Inferior parietal cortex (tissue), 1 donor: Measurements from ENCODE around the gene USP6NL.
A peak's percentile ranks its signal among the peaks of the same experiment; 100 is the strongest.

ENCODE experiments used
- DNase-seq: peaks from one replicate; pipeline ENCODE4 v3.0.0-alpha.2; 2016; ENCODE audit errors: extremely low spot score

Gene USP6NL

DNA sequence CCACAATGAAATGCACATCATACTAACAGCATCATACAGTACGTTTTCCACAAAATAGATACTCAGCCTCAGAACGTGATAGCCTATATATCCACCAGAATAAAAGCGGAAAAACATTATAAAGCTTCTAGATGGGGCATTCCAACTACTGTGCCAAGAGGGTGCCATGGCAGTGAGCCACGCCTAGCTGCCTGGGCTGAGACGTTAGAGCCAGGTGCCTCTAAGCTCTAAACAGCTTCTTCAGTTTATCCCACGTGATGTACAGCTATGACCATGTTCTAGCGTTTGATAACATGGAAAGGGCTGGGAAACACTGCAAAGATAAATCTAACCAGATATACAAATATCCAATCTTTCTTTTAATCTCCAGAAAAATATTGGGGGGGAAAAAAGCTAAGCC lies 17.8 kb downstream of the USP6NL start:
- DNase-seq = no peak

DNA sequence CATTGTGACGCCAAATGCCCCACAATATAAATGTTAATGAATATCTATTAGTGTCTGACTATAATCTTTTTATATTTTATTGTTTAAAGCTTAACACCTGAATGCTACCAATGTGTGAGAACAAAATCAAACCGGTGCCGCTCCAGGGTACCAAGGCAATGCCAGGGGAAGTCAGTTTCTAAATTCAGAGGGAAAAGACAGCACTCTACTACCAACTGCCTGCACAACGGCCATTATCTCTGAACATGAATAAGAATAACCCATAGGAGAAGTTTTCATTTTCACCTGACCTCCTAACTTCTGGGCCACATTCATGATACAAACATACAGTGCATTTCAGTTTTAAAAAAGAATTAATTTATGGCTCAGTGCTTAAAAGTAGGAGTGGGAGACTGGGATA lies 21.7 kb downstream of the USP6NL start:
- DNase-seq = no peak

DNA sequence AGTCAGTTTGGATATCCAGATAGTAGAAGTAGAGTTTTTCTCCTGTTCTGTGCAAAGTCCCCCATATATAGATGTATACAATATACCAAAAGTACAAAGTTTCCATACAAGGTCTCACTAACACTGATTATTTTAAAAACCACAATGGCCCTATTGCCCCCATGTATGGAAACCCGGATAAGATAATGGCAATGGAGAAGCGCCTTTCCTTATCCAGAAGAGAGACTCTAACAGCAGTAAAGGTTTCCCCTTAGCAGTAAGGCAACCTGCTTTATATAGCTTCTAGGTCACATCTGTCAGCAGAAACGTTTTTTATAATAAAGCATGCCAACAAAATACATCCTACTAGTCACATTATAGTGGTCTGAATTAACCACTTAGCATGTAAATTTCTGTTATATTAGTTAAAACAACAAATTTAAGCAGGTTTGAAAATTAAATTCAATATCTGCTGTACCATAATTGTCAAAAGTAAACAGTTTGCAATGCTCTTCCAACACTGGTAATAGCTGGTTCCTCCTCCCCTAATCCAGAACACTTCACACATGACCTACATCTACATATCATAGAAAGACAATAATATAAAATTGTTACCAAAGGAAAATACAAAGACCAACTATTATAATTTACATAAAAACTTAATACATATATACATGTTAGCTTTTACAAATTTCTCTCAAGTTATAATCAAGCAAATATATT lies 22.4 kb downstream of the USP6NL start:
- DNase-seq = no peak

DNA sequence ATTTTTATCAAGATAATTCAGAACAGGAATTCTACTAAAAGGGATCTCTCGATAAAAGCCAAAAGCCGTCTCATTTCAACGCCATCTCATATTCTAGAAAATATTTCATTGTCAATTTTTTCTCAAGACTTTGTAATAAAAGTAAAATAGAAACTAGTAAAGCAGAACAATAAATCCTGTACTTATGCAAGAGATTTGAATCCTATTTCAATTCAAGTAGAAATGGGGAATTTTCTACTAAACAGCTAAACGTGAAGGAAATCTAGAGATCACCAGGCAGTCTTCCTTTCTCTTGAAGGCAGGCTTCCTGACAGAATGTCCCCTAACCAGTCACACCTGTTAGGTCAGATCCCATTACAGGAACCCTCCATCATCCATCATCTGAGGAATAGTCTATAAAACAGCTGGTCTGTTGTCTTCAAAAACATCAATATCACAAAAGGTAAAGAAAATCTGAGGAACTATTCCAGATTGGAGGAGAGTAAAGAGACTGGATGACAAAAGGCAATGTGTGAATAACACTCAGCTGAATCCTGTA lies 23.7 kb downstream of the USP6NL start:
- no peak for DNase-seq

DNA sequence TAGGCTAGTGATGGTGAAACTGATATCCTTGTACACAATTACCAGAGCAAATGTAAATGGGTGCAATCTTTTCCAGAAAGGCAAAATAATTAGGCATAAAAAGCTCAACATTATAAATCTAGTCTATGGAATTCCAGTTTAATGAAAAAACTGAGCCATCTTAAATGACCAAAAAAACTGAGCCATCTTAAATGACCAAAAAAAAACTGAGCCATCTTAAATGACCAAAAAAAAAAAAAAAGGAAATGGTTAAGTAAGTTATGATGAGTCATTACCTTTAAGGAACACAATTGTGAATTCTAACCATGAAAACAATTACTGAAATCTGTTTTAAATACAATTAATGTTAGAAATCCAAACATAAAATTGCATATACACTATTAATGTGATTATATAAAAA lies 25.3 kb downstream of the USP6NL start:
- no peak for DNase-seq

DNA sequence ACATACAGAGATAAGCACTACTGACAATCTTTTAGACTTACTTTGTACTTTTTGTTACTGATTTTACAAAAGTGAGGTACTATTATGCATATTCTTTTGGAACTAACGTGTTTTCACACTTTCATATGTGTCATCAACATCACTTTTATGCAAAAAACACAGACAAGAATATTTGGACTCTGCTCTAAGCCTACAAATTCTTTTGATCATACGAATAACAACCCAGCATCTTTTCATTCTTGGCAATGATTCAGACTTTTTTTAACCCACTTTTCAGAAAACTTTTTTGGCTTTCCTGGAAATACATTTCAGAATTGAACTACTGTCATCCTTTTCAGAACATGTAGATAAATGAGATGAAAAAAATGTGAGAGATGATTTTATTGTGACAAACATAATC lies 30.2 kb downstream of the USP6NL start:
- DNase-seq = no peak

DNA sequence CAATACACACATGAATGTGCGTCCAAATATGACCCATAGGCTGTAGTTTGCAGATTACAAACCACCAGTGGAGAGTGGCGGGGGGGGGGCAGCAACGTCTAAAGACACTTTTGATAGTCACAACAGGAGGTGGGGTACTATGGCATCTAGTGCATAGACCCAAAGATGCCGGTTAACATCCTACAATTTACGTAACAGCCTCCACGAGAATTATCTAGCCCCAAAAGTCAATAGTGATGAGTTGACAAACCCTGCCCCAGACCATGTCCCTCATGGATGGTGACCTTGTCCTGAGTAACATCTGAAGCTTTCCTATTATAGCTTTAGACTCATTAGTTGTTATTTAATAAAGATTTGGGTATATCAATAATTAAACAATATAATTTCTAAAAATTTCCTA lies 31.6 kb downstream of the USP6NL start:
- DNase-seq = no peak

DNA sequence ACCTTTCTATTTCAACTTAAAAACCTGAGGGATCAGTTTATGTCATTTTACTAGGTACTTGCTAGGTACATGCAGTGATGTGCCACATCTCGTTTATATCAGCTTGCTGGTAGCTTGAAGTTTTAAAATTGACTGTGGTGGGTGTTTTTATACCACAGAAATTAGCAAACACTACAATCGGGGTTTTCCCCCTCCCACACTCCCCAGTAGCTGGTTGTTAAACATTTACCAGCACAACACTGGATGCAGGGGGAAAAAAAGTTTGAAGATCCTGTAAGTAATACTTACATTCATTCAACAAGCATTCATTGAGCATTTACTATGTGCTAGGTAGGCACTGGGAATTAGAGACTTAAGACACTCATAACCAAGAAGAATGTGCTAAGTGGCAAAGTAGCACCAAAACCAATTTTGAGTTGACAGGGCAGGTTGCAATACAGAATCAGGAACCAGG lies 32.6 kb downstream of the USP6NL start:
- DNase-seq = no peak

DNA sequence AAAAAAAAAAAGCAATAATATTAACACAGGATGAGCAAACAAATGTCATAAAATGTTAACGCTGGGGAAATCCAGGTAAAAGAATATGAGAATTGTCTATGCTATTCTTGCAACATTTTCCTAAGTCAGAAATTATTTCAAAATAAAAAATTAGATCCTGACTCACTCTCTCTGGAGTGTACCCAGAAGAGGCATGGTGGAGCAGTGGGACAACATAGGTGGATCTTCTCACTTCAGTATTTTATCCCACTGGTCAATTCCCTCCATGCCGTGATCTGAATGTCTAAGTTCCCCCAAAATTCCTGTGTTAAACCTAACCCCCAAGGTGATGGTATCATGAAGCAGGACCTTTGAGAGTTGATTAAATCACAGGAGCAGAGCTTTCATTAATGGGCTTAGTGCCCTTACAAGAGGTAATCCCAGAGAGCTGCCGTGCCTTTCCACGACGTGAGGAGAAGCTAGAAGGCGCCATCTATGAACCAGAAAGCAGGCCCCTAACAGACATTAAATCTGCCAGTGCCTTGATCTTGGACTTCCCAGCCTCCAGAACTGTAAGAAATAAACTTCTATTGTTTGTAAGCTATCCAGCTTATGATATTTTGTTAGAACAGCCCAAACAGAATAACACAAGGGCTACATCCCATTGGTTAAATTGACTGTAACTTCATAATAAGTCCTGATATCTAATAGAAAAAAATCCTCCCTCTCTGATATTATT lies 35.2 kb downstream of the USP6NL start:
- no peak for DNase-seq

DNA sequence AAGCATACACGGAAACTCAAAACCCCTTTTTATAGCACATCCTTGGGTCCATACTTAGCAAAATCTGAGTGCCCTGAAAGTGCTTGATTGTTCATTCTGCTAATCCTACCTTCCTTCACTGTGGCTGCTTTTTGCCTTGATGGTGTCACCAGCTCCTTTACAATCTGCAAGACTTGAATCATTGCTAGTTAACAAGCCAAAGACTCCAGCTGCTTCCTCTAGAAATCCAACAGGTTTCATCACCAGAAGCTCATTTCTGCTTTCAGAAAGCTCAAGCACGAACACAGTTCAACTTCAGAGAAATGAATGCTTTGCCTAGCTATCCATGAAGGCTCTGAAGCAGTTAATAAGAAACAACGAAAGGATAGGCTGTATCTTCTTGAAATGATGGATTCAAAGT lies 38.0 kb downstream of the USP6NL start:
- DNase-seq = peak; percentile 44

DNA sequence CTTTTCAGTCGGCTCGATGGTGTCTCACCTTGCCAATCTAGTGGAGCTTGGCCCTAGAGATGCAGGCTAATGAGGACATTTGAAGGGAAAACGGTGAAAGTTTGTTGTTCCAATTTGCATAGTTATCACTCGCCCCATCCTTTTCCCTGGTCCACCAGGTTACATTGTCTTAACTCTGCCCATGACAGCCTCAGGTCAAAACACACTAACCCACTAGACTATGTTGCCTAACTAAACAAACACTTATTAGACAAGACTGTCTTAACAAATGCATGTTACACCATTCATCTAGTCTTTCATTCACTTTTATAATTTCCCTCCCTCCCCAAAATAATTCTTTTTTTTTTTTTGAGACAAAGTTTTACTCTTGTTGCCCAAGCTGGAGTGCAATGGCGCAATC lies 40.7 kb downstream of the USP6NL start:
- no peak for DNase-seq

DNA sequence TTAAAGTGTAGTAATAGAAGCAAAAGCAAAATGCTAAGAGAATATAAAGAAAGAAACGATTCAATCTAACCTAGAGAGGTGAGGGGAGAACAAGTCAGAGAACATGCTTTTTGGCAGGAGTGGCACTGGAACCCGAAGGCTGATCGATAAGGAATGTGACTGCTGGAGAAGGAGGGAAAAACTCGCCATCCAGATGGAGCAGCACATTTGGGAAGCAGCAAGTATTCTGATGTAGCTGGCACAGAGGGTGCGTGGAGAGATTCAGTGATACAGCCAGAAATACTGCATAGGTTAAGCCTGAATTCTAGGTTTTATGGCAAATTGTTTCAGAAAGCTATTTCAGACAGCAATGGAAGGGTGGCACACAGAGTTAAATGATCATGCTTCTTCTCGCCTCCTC lies 42.0 kb downstream of the USP6NL start:
- no peak for DNase-seq

DNA sequence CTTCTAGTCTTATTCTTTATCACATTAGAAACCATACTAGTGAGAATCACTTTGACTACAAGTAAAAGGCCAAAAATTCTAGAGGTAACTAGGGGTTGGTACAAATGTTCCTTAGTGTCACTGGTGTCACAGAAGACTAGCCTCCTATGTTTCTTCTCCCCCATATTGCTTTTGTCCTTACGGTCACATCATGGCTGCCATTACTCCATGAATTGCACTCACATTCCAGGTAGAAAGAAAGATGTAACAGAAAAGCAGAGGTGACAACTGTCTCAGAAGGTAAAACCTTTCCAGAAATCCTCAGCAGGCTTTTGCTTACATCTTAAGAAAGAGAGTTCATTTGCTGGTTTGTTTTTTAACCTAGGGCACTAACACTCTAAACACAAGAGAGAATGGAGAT lies 42.9 kb downstream of the USP6NL start:
- no peak for DNase-seq

DNA sequence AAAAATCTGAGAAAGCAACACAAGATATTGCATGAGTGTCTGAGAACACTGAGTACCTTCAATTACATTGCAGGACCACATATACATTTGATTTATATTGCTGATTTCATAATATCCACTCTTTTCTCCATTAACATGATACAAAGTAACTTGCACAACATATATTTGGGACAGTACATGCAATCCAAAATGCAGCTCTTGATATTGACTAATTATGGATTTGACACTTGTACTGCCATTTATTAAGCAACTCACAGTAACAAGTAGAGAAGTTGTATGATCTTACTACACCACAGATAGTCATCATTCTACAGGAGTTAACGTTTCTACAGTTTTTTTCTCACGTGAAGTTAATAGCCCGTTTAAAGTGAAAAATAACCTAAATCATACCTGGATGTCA lies 46.7 kb downstream of the USP6NL start:
- DNase-seq = no peak

DNA sequence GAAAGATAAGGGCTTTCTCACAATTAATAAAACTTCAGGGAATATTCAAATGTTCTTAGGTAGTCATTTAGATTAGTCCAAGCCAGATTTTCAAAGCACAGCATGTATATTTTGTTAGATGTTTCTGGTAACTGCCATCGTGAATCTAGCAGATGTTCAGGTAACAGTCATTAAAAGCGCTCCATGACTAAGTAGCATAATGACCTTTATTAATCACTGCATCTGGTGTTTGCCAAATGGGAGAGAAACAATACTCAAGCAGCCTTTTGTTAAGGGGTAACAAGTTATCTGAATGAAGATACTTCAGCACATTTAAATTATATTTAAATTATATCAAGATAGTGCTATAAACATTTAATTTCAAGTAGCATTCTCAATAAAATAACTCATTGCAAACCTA lies 47.5 kb downstream of the USP6NL start:
- DNase-seq = no peak

DNA sequence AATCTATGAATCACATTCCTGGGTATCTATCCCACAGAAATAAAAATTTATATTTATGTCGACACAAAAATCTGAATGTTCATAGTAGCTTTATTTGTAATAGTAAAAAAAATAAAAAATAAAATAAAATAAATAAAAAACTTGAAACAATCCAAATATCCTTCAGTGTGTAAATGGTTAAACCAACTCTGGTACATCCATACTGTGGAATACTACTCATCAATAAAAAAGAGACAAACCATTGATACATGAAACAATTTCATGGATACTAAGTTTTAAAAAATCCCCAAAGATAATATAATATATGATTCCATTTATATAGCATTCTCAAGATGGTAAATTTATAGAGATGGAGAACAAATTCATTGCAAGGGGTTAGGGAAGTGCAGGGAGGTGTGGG lies 48.6 kb downstream of the USP6NL start:
- DNase-seq = no peak

DNA sequence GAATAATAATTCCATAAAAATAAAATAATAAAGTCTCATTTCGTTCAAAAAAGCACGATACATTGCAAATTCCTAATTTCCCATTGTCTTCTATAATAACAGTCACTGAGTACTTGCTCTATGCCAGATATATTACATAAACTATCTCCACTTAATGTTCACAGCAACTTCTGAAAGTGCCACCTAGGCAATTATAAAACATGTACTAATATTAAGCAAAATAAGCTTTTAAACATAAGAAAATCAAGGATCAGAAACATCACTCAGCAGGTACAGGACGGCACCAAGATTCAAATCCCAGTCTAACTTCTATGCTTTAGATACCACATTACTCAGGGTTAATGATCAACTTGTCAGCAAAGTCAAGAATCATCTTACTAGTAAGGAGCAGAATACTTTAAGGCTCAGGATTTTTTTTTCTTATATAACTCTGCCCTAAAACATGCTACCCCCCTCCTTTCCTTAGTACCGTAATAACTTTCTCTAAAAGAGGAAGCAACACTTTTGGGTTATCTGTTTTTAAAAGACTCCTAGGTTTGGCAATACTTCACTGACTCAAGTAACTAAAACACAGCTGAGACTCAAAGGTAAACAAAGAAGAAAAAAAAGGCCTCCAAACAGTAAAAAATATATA lies 51.3 kb downstream of the USP6NL start:
- no peak for DNase-seq

DNA sequence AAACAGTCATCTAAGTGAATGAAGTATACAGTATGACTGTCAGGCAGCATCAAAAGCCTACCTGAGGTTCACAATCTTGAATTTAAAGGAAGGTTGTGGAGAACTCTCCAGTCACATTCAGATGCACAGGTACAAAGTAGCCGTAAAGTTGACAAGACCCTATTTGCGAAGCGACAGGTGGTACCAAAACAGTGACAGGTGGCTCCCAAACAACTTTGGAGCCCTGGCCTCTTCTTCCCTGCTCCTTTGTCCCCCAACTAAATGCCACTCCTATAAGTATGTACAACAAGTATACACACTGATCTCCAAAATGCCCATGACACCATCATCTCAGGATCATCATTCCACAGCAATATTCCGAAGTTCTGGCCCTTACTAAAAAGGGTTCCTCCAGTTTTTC lies 53.5 kb downstream of the USP6NL start:
- DNase-seq = no peak

DNA sequence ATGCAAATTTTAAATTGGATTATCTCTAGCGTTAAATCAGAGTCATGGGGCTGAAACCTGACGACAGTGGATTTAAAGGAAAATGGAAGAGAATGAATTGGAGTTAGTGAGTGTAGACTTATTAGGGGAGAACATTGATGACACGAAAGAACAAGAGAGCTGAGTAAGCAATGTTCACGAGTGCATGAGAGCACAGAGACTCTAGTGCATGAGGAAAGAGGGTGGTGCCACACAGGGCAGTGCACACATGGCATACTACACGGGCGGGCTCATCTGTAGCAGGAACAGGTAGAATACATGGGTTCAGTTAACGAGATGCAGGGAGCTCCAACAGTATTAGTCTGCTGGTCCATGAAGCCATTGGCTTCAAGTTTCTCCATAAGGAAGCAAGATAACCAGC lies 53.9 kb downstream of the USP6NL start:
- DNase-seq = no peak

DNA sequence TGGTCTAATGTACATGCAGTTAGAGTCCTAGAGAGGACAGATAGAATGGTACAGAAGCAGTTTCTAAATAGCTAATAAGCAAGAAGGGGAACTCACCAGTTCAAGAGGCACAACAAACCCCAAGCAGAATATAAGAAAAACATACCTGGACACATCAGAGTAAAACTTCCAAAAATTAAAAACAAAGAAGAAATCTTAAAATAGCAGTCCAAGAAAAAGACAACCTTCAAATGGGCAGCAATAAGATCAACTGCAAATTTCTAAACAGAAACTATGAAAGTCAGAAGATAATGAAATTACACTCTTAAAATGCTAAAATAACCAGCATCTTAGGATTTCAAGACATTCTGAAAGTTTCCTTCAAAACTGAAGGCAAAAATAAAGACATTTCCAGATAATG lies 55.9 kb downstream of the USP6NL start:
- DNase-seq = no peak

DNA sequence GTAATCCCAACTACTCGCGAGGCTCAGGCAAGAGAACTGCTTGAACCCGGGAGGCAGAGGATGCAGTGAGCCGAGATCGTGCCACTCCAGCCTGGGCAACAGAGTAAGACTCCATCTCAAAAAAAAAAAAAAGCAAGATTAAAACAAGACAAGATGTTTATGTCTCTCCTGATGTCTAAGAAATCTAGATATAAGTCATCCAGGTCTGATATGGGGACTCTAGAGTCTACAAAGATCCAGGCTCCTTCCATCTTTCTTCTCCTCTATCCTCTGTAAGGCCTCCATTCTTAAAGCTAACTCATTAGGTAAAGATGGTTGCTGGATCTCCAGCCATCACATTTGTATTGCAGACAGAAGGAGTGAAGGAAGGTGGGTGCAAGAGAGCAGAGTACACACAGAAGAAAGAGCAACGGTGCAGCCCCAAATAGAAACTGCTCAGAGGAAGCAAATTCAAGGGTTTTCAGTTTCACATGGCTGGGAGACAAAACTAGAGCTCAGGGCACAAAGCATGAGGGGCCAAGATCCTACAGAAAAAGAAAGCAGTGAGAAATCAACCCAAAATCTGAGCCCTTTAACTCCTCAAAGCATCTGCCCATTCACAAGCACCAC lies 57.6 kb downstream of the USP6NL start:
- DNase-seq = no peak

DNA sequence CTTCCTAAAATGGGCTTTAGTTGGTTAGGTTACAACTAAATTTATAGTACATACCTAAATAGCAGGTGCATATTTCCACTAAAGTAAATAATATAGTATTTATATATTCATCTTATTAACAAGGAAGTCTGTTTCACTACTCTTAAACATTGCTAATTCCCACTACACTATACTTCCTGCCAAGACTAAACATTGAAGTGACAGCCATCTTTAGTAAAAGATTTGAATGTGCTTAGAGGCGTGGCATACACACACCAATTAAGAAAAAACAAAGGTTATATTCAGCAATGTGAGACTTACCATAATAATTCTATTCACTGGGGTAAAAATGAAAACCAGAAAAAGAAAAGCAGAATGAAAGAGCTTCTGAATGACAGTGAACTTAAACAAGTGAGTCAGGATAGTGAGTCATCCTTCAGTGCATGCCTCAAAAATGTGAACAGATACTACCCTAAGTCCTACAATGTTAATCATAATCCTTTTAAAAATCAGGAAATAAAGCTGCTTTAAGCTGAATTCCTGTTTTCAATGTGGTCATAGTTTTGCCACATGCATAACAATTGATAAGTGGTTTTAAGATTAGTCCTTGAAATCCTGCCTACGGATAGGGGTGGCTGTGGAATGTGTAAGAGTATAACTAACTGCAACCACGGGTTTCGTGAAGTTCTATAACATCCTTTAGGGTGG lies 59.4 kb downstream of the USP6NL start:
- DNase-seq = no peak
